Neural progenitor cell (in vitro differentiated cells): ENCODE measurements around the gene GBF1. TPM values are rescaled to one million over a fixed set of nuclear protein-coding genes. Genes with fewer than 3 reads are reported as not detected.

Experiments
- DNase-seq: peaks from one replicate; pipeline ENCODE4 v3.0.0-alpha.2; 2016; ENCODE audit warnings: low spot score
- H2AFZ ChIP-seq: fragments of 200-600 bp; sonication (generic); replicated peaks from 2 replicates; pipeline ENCODE4 v1.6.1; 2016; ENCODE audit warnings: antibody characterized with exemption
- H3F3A ChIP-seq: fragments of 200-600 bp; sonication (generic); 2 replicates; pipeline ENCODE4 v1.6.1; 2016; ENCODE audit warnings: antibody characterized with exemption, low read depth
- H3K27ac ChIP-seq: fragments of 200-600 bp; sonication (generic); 2 replicates; pipeline ENCODE4 v1.5.1; 2016; ENCODE audit warnings: mild to moderate bottlenecking
- H3K27me3 ChIP-seq: fragments of 200-600 bp; sonication (generic); 2 replicates; pipeline ENCODE4 v1.6.1; 2016; ENCODE audit warnings: mild to moderate bottlenecking, moderate library complexity
- H3K36me3 ChIP-seq: fragments of 200-600 bp; sonication (generic); 2 replicates; pipeline ENCODE4 v1.5.1; 2016
- H3K4me1 ChIP-seq: fragments of 200-600 bp; sonication (generic); 2 replicates; pipeline ENCODE4 v1.6.1; 2016; ENCODE audit warnings: mixed run types
- H3K4me2 ChIP-seq: fragments of 200-600 bp; sonication (generic); 2 replicates; pipeline ENCODE4 v1.6.1; 2016
- H3K4me3 ChIP-seq: fragments of 200-600 bp; sonication (generic); 2 replicates; pipeline ENCODE4 v1.5.1; 2016
- H3K79me2 ChIP-seq: fragments of 200-600 bp; sonication (generic); 2 replicates; pipeline ENCODE4 v1.6.1; 2016; ENCODE audit warnings: low read depth
- H3K9ac ChIP-seq: fragments of 200-600 bp; sonication (generic); 2 replicates; pipeline ENCODE4 v1.6.1; 2016
- H3K9me3 ChIP-seq: fragments of 200-600 bp; sonication (generic); 2 replicates; pipeline ENCODE4 v1.5.1; 2016; ENCODE audit warnings: low read depth
- H4K20me1 ChIP-seq: fragments of 200-600 bp; sonication (generic); 2 replicates; pipeline ENCODE4 v1.6.1; 2016; ENCODE audit warnings: low read depth
- H3K27ac Mint-ChIP-seq: 3 replicates; pipeline ENCODE4 v1.8.0; 2021; ENCODE audit warnings: mixed read lengths
- H3K27me3 Mint-ChIP-seq: 2 replicates; pipeline ENCODE4 v1.8.0; 2022; ENCODE audit warnings: low read depth, mild to moderate bottlenecking, inconsistent platforms, moderate library complexity, mixed read lengths; ENCODE audit not compliant: insufficient read depth
- H3K36me3 Mint-ChIP-seq: 3 replicates; pipeline ENCODE4 v1.8.0; 2021; ENCODE audit warnings: mixed read lengths
- H3K4me1 Mint-ChIP-seq: 3 replicates; pipeline ENCODE4 v1.8.0; 2021; ENCODE audit warnings: mixed read lengths
- H3K4me3 Mint-ChIP-seq: 3 replicates; pipeline ENCODE4 v1.8.0; 2021; ENCODE audit warnings: mild to moderate bottlenecking, moderate library complexity, mixed read lengths
- H3K9me3 Mint-ChIP-seq: 3 replicates; pipeline ENCODE4 v1.8.0; 2020; ENCODE audit warnings: mixed read lengths
- EZH2 ChIP-seq: fragments of 200-600 bp; sonication (generic); IDR thresholded peaks from 2 replicates; pipeline ENCODE4 v1.6.1; 2017; ENCODE audit warnings: antibody characterized with exemption, mild to moderate bottlenecking, moderate library complexity
- EZH2phosphoT487 ChIP-seq: fragments of 200-600 bp; sonication (generic); IDR thresholded peaks from 2 replicates; pipeline ENCODE4 v1.6.1; 2017; ENCODE audit warnings: antibody characterized with exemption
- total RNA-seq: library from RNA; depleted of rRNA; stranded (reverse); fragments of >200 nt; gene quantifications from 2 replicates; pipeline ENCODE4 v1.2.3, GENCODE V29; 2015; ENCODE audit warnings: low replicate concordance
- TF ChIP-seq, protein P1 (sequence below): fragments of 200-600 bp; sonication (generic); IDR thresholded peaks from 2 replicates; pipeline ENCODE4 v1.5.1; 2017; ENCODE audit warnings: antibody characterized with exemption, mild to moderate bottlenecking

The GBF1 gene
- total RNA-seq, 1 donor from 2014 or later, result 23.5 TPM

- Histone ChIP-seq H3K4me2 (no peak overlapping the region), H3K9me3 (no peaks in the 10 kb centered on the region), H3K27me3 (peaks cover 56% of the 10 kb centered on the region), H2AFZ (no peak overlapping the region), H3K36me3 (no peaks in the 10 kb centered on the region), H3K9ac (no peak overlapping the region), H3K79me2 (no peaks in the 10 kb centered on the region), H4K20me1 (peaks cover 16% of the 10 kb centered on the region), H3K4me1 (peaks cover 7% of the 10 kb centered on the region), H3K27ac (no peak overlapping the region), H3K4me3 (no peak overlapping the region), H3F3A (peaks cover 10% of the 10 kb centered on the region)
- Mint-ChIP-seq H3K9me3 (no peaks in the 10 kb centered on the region), H3K27ac (no peak overlapping the region), H3K27me3 (peaks cover 18% of the 10 kb centered on the region), H3K4me1 (peaks cover 16% of the 10 kb centered on the region), H3K36me3 (peaks cover 2% of the 10 kb centered on the region), H3K4me3 (no peak overlapping the region)
- DNase-seq, result no peak
- TF ChIP-seq EZH2 (no peak), EZH2phosphoT487 (no peak)
- TF ChIP-seq, protein P1, sequence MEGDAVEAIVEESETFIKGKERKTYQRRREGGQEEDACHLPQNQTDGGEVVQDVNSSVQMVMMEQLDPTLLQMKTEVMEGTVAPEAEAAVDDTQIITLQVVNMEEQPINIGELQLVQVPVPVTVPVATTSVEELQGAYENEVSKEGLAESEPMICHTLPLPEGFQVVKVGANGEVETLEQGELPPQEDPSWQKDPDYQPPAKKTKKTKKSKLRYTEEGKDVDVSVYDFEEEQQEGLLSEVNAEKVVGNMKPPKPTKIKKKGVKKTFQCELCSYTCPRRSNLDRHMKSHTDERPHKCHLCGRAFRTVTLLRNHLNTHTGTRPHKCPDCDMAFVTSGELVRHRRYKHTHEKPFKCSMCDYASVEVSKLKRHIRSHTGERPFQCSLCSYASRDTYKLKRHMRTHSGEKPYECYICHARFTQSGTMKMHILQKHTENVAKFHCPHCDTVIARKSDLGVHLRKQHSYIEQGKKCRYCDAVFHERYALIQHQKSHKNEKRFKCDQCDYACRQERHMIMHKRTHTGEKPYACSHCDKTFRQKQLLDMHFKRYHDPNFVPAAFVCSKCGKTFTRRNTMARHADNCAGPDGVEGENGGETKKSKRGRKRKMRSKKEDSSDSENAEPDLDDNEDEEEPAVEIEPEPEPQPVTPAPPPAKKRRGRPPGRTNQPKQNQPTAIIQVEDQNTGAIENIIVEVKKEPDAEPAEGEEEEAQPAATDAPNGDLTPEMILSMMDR, result no peak
Measured at GRCh38 chr10:102405108-102405571, 159.8 kb downstream of the GBF1 start.

DNA sequence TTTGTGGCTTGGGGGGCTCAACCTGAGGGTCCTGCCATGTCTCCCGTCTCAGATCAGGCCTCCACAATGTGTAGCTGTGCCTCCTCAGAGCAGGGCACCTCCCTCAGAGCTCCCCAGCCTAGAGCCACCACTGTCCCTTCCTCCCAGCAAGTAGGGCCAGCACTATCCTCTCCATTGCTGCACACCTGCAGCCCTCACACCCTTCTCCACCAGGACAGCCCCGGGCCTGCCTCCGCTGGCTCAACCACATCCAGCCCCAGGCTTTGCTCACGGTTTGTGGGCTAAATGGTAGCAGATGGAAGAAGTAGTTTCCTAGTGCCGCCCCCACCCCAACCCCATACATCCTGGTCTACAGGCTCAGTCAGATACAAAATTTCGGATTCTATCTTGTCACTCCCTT is 160.3 kb downstream of the GBF1 start:
- Mint-ChIP-seq H3K9me3 (no peaks in the 10 kb centered on the region), H3K36me3 (peaks cover 2% of the 10 kb centered on the region), H3K27ac (no peak overlapping the region), H3K4me1 (peaks cover 18% of the 10 kb centered on the region), H3K27me3 (peaks cover 19% of the 10 kb centered on the region), H3K4me3 (no peak overlapping the region)
- Histone ChIP-seq H4K20me1 (peaks cover 16% of the 10 kb centered on the region), H3K79me2 (no peaks in the 10 kb centered on the region), H3K9me3 (no peaks in the 10 kb centered on the region), H3K9ac (no peak overlapping the region), H3K4me3 (no peak overlapping the region), H3F3A (peaks cover 13% of the 10 kb centered on the region), H3K27ac (no peak overlapping the region), H3K4me1 (peaks cover 11% of the 10 kb centered on the region), H3K36me3 (no peaks in the 10 kb centered on the region), H3K4me2 (no peak overlapping the region), H2AFZ (no peak overlapping the region), H3K27me3 (peaks cover 61% of the 10 kb centered on the region)
- TF ChIP-seq EZH2 (no peak), EZH2phosphoT487 (no peak)
- TF ChIP-seq, protein P1, result no peak
- no peak for DNase-seq

DNA sequence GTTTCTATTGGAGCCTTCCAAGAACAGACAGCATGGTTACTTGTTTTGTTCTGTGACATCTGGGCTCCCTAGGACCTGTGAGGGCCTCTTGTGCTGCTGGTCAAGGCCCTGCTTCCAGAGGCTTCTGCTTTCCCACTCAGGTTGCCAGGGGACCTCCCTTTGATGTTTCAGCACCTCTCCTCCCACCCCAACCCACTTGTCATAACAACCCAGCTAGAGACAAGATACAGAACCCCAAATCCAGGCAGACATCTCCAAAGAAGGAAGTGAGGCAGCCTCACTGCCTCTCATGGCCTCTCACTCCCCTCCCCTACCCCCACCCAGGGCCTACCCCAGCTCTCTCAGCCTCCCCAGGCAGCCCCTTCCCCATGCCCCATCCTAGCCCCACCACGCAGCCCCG is 161.5 kb downstream of the GBF1 start:
- Mint-ChIP-seq H3K4me3 (no peak overlapping the region), H3K27me3 (peaks cover 26% of the 10 kb centered on the region), H3K27ac (peak overlapping the region; percentile 50), H3K36me3 (peaks cover 2% of the 10 kb centered on the region), H3K9me3 (no peaks in the 10 kb centered on the region), H3K4me1 (peaks cover 30% of the 10 kb centered on the region)
- Histone ChIP-seq H3K79me2 (no peaks in the 10 kb centered on the region), H3K9me3 (no peaks in the 10 kb centered on the region), H2AFZ (no peak overlapping the region), H3K4me2 (no peak overlapping the region), H3K36me3 (no peaks in the 10 kb centered on the region), H3K27ac (no peak overlapping the region), H3K27me3 (peaks cover 73% of the 10 kb centered on the region), H3K9ac (no peak overlapping the region), H3K4me3 (no peak overlapping the region), H3K4me1 (peaks cover 11% of the 10 kb centered on the region), H3F3A (peaks cover 13% of the 10 kb centered on the region), H4K20me1 (peaks cover 16% of the 10 kb centered on the region)
- TF ChIP-seq, protein P1, result no peak
- TF ChIP-seq EZH2 (no peak), EZH2phosphoT487 (no peak)
- no peak for DNase-seq
